Endothelial cell of umbilical vein (primary cell): ENCODE results near the gene SPINK1.

Source experiments
- EZH2 ChIP-seq: IDR thresholded peaks from 2 replicates; pipeline ENCODE4 v1.6.1; 2012; ENCODE audit warnings: borderline replicate concordance, low read depth, mild to moderate bottlenecking, moderate library complexity, low read length, inconsistent platforms; ENCODE audit not compliant: severe bottlenecking
- FOS ChIP-seq: IDR thresholded peaks from 2 replicates; pipeline ENCODE4 v1.6.1; 2011; ENCODE audit warnings: mild to moderate bottlenecking, low read length, moderate library complexity, borderline replicate concordance; ENCODE audit not compliant: insufficient read depth
- GATA2 ChIP-seq: IDR thresholded peaks from 2 replicates; pipeline ENCODE4 v1.7.0; 2011; ENCODE audit warnings: low read depth, mild to moderate bottlenecking, moderate library complexity, mixed read lengths, low read length; ENCODE audit not compliant: insufficient read length, insufficient read depth
- JUN ChIP-seq: IDR thresholded peaks from 2 replicates; pipeline ENCODE4 v1.6.1; 2011; ENCODE audit warnings: borderline replicate concordance, low read depth; ENCODE audit not compliant: insufficient read length, insufficient read depth
- MYC ChIP-seq: IDR thresholded peaks from one replicate; pipeline ENCODE4 v1.6.1; 2011; ENCODE audit warnings: mild to moderate bottlenecking, low read depth, low read length
- POLR2A ChIP-seq: IDR thresholded peaks from 2 replicates; pipeline ENCODE4 v1.6.1; 2012; ENCODE audit warnings: low read depth, mild to moderate bottlenecking, control low read depth, low read length
- POLR2AphosphoS5 ChIP-seq: IDR thresholded peaks from 2 replicates; pipeline ENCODE4 v1.6.1; 2012; ENCODE audit warnings: low read depth, mild to moderate bottlenecking, control low read depth, low read length, moderate library complexity; ENCODE audit not compliant: insufficient read depth
- TF ChIP-seq, protein P1 (sequence below): IDR thresholded peaks from 2 replicates; pipeline ENCODE4 v1.6.1; 2011; ENCODE audit not compliant: insufficient read depth, insufficient read length
- TF ChIP-seq, protein P2 (sequence below), 2 donors: IDR thresholded peaks; 1 replicate in 1 of 2; 2 replicates in 1 of 2; pipeline ENCODE4 v1.5.1; 2011; ENCODE audit warnings: low read length in 2 of 2, mild to moderate bottlenecking in 2 of 2, moderate library complexity in 2 of 2, control low read depth in 1 of 2, inconsistent platforms in 1 of 2, low read depth in 1 of 2; ENCODE audit not compliant: insufficient read depth in 1 of 2; ENCODE audit errors: extremely low read depth in 1 of 2

- TF ChIP-seq, protein P1, sequence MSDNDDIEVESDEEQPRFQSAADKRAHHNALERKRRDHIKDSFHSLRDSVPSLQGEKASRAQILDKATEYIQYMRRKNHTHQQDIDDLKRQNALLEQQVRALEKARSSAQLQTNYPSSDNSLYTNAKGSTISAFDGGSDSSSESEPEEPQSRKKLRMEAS: no peak
- TF ChIP-seq EZH2: no peak
- TF ChIP-seq, protein P2, sequence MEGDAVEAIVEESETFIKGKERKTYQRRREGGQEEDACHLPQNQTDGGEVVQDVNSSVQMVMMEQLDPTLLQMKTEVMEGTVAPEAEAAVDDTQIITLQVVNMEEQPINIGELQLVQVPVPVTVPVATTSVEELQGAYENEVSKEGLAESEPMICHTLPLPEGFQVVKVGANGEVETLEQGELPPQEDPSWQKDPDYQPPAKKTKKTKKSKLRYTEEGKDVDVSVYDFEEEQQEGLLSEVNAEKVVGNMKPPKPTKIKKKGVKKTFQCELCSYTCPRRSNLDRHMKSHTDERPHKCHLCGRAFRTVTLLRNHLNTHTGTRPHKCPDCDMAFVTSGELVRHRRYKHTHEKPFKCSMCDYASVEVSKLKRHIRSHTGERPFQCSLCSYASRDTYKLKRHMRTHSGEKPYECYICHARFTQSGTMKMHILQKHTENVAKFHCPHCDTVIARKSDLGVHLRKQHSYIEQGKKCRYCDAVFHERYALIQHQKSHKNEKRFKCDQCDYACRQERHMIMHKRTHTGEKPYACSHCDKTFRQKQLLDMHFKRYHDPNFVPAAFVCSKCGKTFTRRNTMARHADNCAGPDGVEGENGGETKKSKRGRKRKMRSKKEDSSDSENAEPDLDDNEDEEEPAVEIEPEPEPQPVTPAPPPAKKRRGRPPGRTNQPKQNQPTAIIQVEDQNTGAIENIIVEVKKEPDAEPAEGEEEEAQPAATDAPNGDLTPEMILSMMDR (IDR thresholded peaks at IDR 0.05; ENCODE audit: extremely low read depth in 1 of 2, insufficient read depth in 1 of 2, low read depth in 1 of 2, low read length in 2 of 2): no peak
- TF ChIP-seq POLR2A: no peak
- no peak for TF ChIP-seq POLR2AphosphoS5
- no peak for TF ChIP-seq MYC
- no peak for TF ChIP-seq JUN
- no peak for TF ChIP-seq GATA2
- no peak for TF ChIP-seq FOS
These were observed 49.0 kb upstream of the SPINK1 start for GRCh38 chr5:147880487-147880886.
